ENCODE measurements around the gene TXN.
"Not testable (repeated sequence)": the region's sequence is repeated elsewhere in the genome, so short reads cannot be mapped to it uniquely, and the experiment has no call there.

The TXN gene

DNA sequence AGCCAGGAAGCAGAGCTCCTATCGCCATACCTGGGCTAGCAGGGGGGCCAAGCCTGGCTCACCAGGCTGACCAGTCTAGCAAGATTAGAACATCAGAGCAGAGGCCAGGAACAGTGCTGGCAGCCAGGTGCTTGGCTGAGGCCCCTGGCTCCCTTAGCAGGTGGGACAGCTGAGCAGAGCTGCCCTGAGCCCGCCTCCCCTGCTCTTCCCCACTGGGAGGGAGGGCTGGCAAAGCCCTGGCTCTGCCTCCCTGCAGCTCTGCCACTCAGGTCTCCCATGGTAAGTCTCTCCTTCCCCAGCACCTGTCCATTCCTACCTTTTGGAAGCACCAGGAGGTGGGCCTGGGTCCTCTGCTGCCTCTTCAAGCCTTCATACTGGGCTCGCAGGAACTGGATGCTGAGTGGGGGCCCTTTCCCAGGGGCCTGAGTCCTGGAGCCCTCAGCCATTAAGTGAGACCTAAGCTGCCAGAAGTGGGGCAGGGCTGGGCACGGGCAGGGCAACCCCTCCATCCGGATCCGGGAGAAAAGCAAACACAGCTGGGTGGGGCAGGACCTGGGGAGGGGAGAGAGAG, 49.2 kb downstream of the TXN start:
- DNase-seq: no peak

DNA sequence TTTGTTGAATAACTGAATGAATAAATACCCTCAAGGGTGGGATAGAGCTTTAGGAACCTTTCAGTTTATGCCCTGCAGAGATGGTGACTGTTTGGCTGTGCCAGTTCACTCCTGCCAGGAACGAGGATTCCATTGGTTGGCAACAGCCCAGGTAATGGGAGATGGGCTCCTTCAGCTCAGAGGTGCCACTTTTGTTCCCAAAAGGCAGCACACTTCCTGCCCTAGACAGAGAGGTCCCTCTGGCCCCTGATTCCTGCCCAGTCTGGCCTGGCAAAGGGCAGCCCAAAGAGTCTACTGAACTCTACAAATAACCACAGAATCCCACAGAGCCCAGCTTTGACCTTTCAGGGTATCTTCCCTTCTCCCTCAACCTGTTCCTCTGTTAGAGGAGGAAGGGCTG, 49.9 kb downstream of the TXN start:
- no peak for DNase-seq

DNA sequence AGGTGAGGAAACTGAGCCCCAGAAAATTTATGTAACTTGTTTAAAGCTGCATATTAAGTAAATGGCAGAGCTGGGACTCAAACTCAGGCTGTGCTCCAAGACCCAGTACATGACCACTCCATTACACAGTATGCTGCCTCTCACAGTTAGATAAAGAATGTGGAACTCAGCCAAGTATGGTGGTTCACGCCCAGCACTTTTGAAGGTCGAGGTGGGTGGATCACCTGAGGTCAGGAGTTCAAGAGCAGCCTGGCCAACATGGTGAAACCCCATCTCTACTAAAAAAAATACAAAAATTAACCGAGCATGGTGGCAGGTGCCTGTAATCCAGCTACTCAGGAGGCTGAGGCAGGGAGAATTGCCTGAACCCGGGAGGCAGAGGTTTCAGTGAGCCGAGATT, 50.7 kb downstream of the TXN start:
- DNase-seq: not testable (repeated sequence)

DNA sequence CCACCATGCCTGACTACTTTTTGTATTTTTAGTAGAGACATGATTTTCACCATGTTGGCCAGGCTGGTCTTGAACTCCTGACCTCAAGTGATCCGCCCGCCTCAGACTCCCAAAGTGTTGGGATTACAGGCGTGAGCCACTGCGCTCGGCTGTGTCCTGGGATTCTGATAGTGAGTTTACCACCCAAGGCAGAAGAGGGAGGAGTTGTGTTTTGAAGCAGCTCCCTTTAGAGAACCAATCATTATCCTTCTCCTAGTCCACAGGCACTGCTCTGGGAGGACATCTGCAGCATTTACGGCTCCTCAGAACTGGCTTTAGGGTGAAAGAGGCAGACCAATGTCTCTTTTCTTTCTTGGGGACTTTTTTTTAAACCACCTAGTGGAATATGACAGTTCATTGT, 54.1 kb downstream of the TXN start:
- DNase-seq: no peak

DNA sequence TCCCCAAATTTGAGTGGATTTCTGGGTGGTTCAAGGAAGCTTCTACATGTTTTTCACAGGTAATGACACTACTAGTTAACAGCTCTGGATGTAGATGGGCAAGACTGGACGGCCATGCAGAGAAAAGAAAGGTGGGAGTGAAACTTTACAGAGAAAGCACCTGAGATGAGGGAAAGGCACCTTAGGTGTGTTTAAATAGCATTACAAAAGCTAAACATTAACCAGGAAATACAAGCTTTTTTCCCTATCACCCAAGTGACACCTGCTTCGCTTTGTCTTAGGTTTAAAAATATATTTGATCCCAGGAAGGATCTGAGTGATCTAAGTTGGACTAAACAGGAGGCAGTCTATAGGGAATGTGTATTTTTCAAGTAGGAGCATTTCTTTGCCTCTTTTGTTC, 56.7 kb downstream of the TXN start:
- DNase-seq: no peak

- no peak for DNase-seq
Observed at GRCh38 chr9:110198357-110198756, 58.0 kb downstream of the TXN start.

- no peak for DNase-seq
Observed at GRCh38 chr9:110197330-110198187, 58.7 kb downstream of the TXN start.

DNA sequence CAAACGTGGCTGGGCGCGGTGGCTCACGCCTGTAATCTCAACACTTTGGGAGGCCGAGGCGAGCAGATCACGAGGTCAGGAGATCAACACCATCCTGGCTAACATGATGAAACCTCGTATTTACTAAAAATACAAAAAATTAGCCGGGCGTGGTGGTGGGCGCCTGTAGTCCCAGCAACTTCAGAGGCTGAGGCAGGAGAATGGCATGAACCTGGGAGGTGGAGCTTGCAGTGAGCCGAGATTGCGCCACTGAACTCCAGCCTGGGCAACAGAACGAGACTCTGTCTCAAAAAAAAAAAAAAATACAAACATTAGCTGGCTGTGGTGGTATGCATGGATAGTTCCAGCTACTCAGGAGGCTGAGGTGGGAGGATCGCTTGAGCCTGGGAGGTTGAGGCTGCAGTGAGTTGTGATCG, 60.2 kb downstream of the TXN start:
- DNase-seq: not testable (repeated sequence)

Data from GDM1 (cell line).